ENCODE data around the gene VWA2.

Gene VWA2

DNA sequence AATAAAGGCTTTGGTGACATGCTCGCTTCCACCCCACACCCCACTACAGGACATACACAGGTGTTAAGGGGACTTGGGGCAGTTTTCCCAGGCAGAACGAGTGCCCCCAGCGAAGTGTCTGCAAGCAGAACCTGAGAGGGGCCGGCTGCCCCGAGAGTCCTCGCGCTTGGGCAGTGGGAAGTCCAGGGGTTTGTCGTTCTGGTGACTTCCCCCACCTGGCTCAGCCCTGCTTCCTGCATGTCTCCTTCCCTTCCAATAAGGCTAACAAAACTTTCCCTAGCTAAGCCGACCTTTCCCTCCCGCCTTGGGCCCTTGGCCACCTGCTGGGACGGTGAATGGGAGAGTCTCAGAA is 916 bp downstream of the VWA2 start:
- H3K9me3 ChIP-seq (ENCODE audit: low read depth, low read length), result no peaks in the 10 kb centered on the region
- TF ChIP-seq POLR2AphosphoS5 (IDR thresholded peaks at IDR 0.05; ENCODE audit: borderline replicate concordance, low read depth, low read length), result no peak
- no peak for TF ChIP-seq FOXP2 (optimal IDR thresholded peaks at IDR 0.05; ENCODE audit: control extremely low read depth, extremely low read length, insufficient read depth)
- no peak for TF ChIP-seq EZH2 (IDR thresholded peaks at IDR 0.05)
- H3K27ac ChIP-seq, result no peak overlapping the region
- H3K4me3 ChIP-seq, result no peak overlapping the region
- no peak for DNase-seq (ENCODE audit: low read depth, low spot score)
- H3K9ac ChIP-seq (ENCODE audit: insufficient read length), result no peak overlapping the region
- no peaks in the 10 kb centered on the region for H3K36me3 ChIP-seq (ENCODE audit: insufficient read depth, low read length)

GRCh38 chr10:114242235-114242634 is 3.2 kb downstream of the VWA2 start:
- no peak overlapping the region for H3K27ac ChIP-seq
- no peak overlapping the region for H3K4me3 ChIP-seq
- DNase-seq (ENCODE audit: low read depth, low spot score), result no peak
- no peaks in the 10 kb centered on the region for H3K9me3 ChIP-seq (ENCODE audit: low read depth, low read length)
- no peak overlapping the region for H3K9ac ChIP-seq (ENCODE audit: insufficient read length)
- TF ChIP-seq EZH2 (IDR thresholded peaks at IDR 0.05), result no peak
- no peak for TF ChIP-seq POLR2AphosphoS5 (IDR thresholded peaks at IDR 0.05; ENCODE audit: borderline replicate concordance, low read depth, low read length)
- no peak for TF ChIP-seq FOXP2 (optimal IDR thresholded peaks at IDR 0.05; ENCODE audit: control extremely low read depth, extremely low read length, insufficient read depth)
- no peaks in the 10 kb centered on the region for H3K36me3 ChIP-seq (ENCODE audit: insufficient read depth, low read length)

DNA sequence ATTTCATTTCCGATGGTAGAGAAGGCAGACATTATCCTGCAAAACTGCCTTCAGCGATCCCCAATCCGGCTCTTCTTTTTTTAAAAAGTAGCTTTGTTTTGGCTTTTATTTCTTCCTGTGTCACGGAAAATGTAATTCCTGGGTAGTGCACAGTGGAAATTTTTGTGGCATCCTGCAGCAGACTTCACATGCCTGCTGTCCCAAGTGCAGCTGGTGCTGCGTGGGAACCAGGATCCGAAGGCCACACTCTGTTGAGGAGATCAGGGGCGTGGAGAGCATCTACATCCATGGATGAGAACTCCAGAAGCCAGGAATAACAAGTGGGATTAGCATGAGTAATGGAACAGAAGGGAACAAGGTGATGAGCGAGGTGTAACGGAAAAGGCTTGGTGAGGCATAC is 4.6 kb downstream of the VWA2 start:
- Histone ChIP-seq H3K4me3 (no peak overlapping the region), H3K9ac (ENCODE audit: insufficient read length) (no peak overlapping the region), H3K36me3 (ENCODE audit: insufficient read depth, low read length) (no peaks in the 10 kb centered on the region), H3K27ac (no peak overlapping the region), H3K9me3 (ENCODE audit: low read depth, low read length) (no peaks in the 10 kb centered on the region)
- DNase-seq (ENCODE audit: low read depth, low spot score), result no peak
- no peak for TF ChIP-seq EZH2 (IDR thresholded peaks at IDR 0.05)
- no peak for TF ChIP-seq FOXP2 (optimal IDR thresholded peaks at IDR 0.05; ENCODE audit: control extremely low read depth, extremely low read length, insufficient read depth)
- no peak for TF ChIP-seq POLR2AphosphoS5 (IDR thresholded peaks at IDR 0.05; ENCODE audit: borderline replicate concordance, low read depth, low read length)

DNA sequence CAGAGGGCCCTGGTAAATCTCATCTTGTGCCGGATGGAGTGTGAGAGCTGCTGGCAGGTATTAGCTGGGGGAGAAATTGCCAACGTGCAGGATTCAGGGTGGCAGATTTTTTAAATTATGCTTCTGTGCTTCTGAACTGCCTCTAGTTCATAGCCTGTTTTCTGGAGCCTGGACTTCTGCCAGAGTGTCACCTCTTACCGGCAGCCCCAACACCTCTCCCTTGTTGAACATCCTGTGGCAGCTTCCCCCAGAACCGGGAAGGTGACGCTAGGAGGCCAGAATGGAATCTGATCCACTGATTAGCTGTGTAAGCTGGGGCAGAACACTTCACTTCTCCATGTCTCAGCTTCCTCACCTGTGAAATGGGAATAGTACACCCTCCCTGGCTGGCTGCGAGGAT is 5.1 kb downstream of the VWA2 start:
- no peak overlapping the region for H3K9ac ChIP-seq (ENCODE audit: insufficient read length)
- no peak for TF ChIP-seq FOXP2 (optimal IDR thresholded peaks at IDR 0.05; ENCODE audit: control extremely low read depth, extremely low read length, insufficient read depth)
- H3K9me3 ChIP-seq (ENCODE audit: low read depth, low read length), result no peaks in the 10 kb centered on the region
- no peak overlapping the region for H3K27ac ChIP-seq
- no peak for DNase-seq (ENCODE audit: low read depth, low spot score)
- no peak overlapping the region for H3K4me3 ChIP-seq
- no peaks in the 10 kb centered on the region for H3K36me3 ChIP-seq (ENCODE audit: insufficient read depth, low read length)

GRCh38 chr10:114245121-114245791 is 6.2 kb downstream of the VWA2 start:
- TF ChIP-seq EZH2 (IDR thresholded peaks at IDR 0.05) (no peak), FOXP2 (optimal IDR thresholded peaks at IDR 0.05; ENCODE audit: control extremely low read depth, extremely low read length, insufficient read depth) (no peak), POLR2AphosphoS5 (IDR thresholded peaks at IDR 0.05; ENCODE audit: borderline replicate concordance, low read depth, low read length) (no peak)
- no peak overlapping the region for H3K27ac ChIP-seq
- no peaks in the 10 kb centered on the region for H3K9me3 ChIP-seq (ENCODE audit: low read depth, low read length)
- no peak overlapping the region for H3K4me3 ChIP-seq
- H3K9ac ChIP-seq (ENCODE audit: insufficient read length), result no peak overlapping the region
- no peaks in the 10 kb centered on the region for H3K36me3 ChIP-seq (ENCODE audit: insufficient read depth, low read length)
- no peak for DNase-seq (ENCODE audit: low read depth, low spot score)

GRCh38 chr10:114246679-114247305 is 7.7 kb downstream of the VWA2 start:
- no peak for TF ChIP-seq FOXP2 (optimal IDR thresholded peaks at IDR 0.05; ENCODE audit: control extremely low read depth, extremely low read length, insufficient read depth)
- no peak for TF ChIP-seq POLR2AphosphoS5 (IDR thresholded peaks at IDR 0.05; ENCODE audit: borderline replicate concordance, low read depth, low read length)
- no peak for TF ChIP-seq EZH2 (IDR thresholded peaks at IDR 0.05)
- Histone ChIP-seq H3K9ac (ENCODE audit: insufficient read length) (no peak overlapping the region), H3K9me3 (ENCODE audit: low read depth, low read length) (no peaks in the 10 kb centered on the region), H3K36me3 (ENCODE audit: insufficient read depth, low read length) (no peaks in the 10 kb centered on the region), H3K4me3 (no peak overlapping the region), H3K27ac (no peak overlapping the region)
- no peak for DNase-seq (ENCODE audit: low read depth, low spot score)

GRCh38 chr10:114250236-114250635 is 11.2 kb downstream of the VWA2 start:
- H3K4me3 ChIP-seq, result no peak overlapping the region
- no peak overlapping the region for H3K27ac ChIP-seq
- no peaks in the 10 kb centered on the region for H3K9me3 ChIP-seq (ENCODE audit: low read depth, low read length)
- DNase-seq (ENCODE audit: low read depth, low spot score), result no peak
- no peak for TF ChIP-seq EZH2 (IDR thresholded peaks at IDR 0.05)
- no peak for TF ChIP-seq POLR2AphosphoS5 (IDR thresholded peaks at IDR 0.05; ENCODE audit: borderline replicate concordance, low read depth, low read length)
- TF ChIP-seq FOXP2 (optimal IDR thresholded peaks at IDR 0.05; ENCODE audit: control extremely low read depth, extremely low read length, insufficient read depth), result no peak
- H3K9ac ChIP-seq (ENCODE audit: insufficient read length), result no peak overlapping the region
- no peaks in the 10 kb centered on the region for H3K36me3 ChIP-seq (ENCODE audit: insufficient read depth, low read length)

- no peak overlapping the region for H3K27ac ChIP-seq
Observed at GRCh38 chr10:114250716-114251115, 11.7 kb downstream of the VWA2 start.

GRCh38 chr10:114252092-114252491 is 13.0 kb downstream of the VWA2 start:
- no peaks in the 10 kb centered on the region for H3K36me3 ChIP-seq (ENCODE audit: insufficient read depth, low read length)
- H3K27ac ChIP-seq, result no peak overlapping the region
- TF ChIP-seq FOXP2 (optimal IDR thresholded peaks at IDR 0.05; ENCODE audit: control extremely low read depth, extremely low read length, insufficient read depth), result no peak
- no peak for TF ChIP-seq POLR2AphosphoS5 (IDR thresholded peaks at IDR 0.05; ENCODE audit: borderline replicate concordance, low read depth, low read length)
- TF ChIP-seq EZH2 (IDR thresholded peaks at IDR 0.05), result no peak
- no peak for DNase-seq (ENCODE audit: low read depth, low spot score)
- H3K9me3 ChIP-seq (ENCODE audit: low read depth, low read length), result no peaks in the 10 kb centered on the region
- H3K9ac ChIP-seq (ENCODE audit: insufficient read length), result no peak overlapping the region
- no peak overlapping the region for H3K4me3 ChIP-seq

More at GRCh38 chr10:114250716-114251115, 11.7 kb downstream of the VWA2 start:
- Histone ChIP-seq H3K4me3 (no peak overlapping the region), H3K36me3 (ENCODE audit: insufficient read depth, low read length) (no peaks in the 10 kb centered on the region), H3K9me3 (ENCODE audit: low read depth, low read length) (no peaks in the 10 kb centered on the region), H3K9ac (ENCODE audit: insufficient read length) (no peak overlapping the region)
- no peak for TF ChIP-seq EZH2 (IDR thresholded peaks at IDR 0.05)
- no peak for TF ChIP-seq POLR2AphosphoS5 (IDR thresholded peaks at IDR 0.05; ENCODE audit: borderline replicate concordance, low read depth, low read length)
- no peak for TF ChIP-seq FOXP2 (optimal IDR thresholded peaks at IDR 0.05; ENCODE audit: control extremely low read depth, extremely low read length, insufficient read depth)
- DNase-seq (ENCODE audit: low read depth, low spot score), result no peak
